ENCODE measurements around the gene PARP16.
"Not testable (repeated sequence)": the region's sequence is repeated elsewhere in the genome, so short reads cannot be mapped to it uniquely, and the experiment has no call there.

Gene PARP16

DNA sequence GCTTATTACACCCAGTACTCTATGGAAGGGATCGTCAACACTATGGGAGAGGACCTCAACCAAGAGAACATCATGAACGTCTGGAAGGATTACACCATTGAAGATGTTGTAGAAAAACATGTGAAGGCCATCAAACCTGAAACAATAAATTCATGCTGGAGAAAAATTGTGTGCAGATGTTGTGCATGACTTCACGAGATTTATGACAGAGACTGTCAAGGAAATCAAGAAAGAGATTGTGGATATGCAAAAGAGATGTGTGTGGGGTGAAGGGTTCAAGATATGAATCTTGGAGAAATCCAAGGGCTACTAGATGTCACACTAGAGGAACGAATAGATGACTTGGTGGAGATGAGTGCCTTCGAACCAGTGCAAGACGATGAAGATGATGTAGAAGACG is 3.5 kb upstream of the PARP16 start:
- no peaks in the 10 kb centered on the region for H3K9me3 ChIP-seq (ENCODE audit: insufficient read depth, low read depth, low read length)
- peaks cover 24% of the 10 kb centered on the region for H3K27me3 ChIP-seq (ENCODE audit: insufficient read depth, low read length)
- no peak overlapping the region for H3K9ac ChIP-seq (ENCODE audit: low read depth, low read length)
- H3K4me3 ChIP-seq (ENCODE audit: low read length) = no peak overlapping the region
- no peak overlapping the region for H3K27ac ChIP-seq (ENCODE audit: low read length)
- no peaks in the 10 kb centered on the region for H3K36me3 ChIP-seq (ENCODE audit: insufficient read depth, low read depth, low read length)
- peaks cover 10% of the 10 kb centered on the region; the same call in 1 of the 2 replicates for H3K4me1 ChIP-seq (ENCODE audit: insufficient read depth, low read length)

DNA sequence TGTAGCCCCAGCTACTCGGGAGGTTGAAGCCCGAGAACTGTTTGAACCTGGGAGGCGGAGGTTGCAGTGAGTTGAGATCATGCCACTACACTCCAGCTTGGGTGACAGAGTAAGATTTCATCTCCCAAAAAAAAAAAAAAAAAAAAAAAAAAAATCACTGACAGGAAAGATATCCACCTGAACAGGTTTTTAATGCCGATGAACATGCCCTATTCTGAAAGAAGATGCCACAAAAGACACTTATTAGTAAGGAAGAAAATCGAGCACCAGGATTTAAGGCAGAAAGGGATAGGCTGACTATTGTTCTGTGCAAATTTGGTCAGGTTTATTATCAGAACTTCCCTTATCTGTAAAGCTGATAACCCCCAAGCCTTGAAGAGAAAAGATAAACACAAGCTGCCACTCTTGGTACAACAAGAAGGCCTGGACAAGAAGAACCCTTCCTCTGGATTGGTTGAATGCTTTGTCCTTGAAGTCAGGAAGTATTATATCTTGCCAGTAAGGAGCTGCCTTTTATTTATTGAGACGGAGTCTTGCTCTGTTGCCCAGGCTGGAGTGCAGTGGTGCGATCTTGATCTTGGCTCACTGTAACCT is 2.7 kb upstream of the PARP16 start:
- peaks cover 10% of the 10 kb centered on the region; the same call in 1 of the 2 replicates for H3K4me1 ChIP-seq (ENCODE audit: insufficient read depth, low read length)
- H3K27ac ChIP-seq (ENCODE audit: low read length) = no peak overlapping the region
- no peaks in the 10 kb centered on the region for H3K36me3 ChIP-seq (ENCODE audit: insufficient read depth, low read depth, low read length)
- no peak overlapping the region for H3K4me3 ChIP-seq (ENCODE audit: low read length)
- no peaks in the 10 kb centered on the region for H3K9me3 ChIP-seq (ENCODE audit: insufficient read depth, low read depth, low read length)
- H3K27me3 ChIP-seq (ENCODE audit: insufficient read depth, low read length) = peaks cover 26% of the 10 kb centered on the region
- no peak overlapping the region for H3K9ac ChIP-seq (ENCODE audit: low read depth, low read length)

DNA sequence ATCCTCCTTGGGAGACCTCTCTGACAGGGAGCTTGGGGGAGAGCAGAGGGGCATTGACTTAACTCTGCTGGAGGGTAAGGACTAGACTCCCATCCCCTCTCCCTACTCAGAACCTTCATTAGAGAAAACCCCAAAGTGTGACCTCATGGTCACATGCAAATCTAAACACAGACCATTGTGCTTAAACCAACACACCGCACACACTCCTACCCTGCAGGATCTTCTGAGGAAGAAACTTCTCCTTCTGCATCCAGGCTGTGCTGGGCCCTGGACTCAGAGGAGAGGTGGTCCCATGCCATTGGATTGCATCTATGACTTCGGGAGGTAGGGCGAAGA is 805 bp upstream of the PARP16 start:
- Histone ChIP-seq H3K27me3 (ENCODE audit: insufficient read depth, low read length) (peaks cover 26% of the 10 kb centered on the region), H3K4me3 (ENCODE audit: low read length) (peak overlapping the region; percentile 76; the same call in 1 of the 2 replicates), H3K4me1 (ENCODE audit: insufficient read depth, low read length) (peaks cover 10% of the 10 kb centered on the region; the same call in 1 of the 2 replicates), H3K36me3 (ENCODE audit: insufficient read depth, low read depth, low read length) (no peaks in the 10 kb centered on the region), H3K9me3 (ENCODE audit: insufficient read depth, low read depth, low read length) (no peaks in the 10 kb centered on the region), H3K9ac (ENCODE audit: low read depth, low read length) (peak overlapping the region; percentile 45; the same call in 1 of the 2 replicates), H3K27ac (ENCODE audit: low read length) (no peak overlapping the region)

DNA sequence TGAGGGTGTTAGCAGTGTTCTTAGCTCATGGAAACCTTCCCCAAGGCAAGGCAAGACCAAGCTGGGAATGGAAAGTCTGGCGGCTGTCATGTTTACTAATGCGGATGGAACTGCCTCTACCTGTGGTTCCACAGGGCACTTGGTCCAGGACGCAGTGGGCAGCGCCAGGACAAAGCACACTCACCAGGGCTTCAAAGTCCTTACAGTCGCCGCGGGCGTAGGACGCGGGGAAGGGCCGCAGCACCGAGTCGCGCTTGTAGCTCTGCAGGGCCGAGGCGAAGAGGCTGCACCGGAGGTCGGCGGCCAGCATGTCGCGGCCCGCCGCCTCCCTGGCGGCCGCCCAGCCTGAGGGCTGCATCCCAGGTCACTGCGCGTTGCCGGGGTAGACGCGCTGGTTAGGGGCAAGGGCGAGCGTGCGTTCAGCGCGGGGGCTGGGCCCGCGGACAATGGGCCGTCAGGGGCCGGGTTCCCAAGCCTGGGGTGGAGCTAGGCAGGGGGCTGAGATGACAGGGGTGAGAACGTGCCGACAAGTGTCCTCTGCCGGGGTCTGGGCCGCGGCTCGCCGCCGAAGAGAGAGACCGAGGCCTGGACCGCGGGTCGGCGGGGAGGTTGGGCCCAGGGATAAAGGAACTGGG is 497 bp downstream of the PARP16 start:
- H3K4me1 ChIP-seq (ENCODE audit: insufficient read depth, low read length) = peaks cover 10% of the 10 kb centered on the region; the same call in 1 of the 2 replicates
- H3K27ac ChIP-seq (ENCODE audit: low read length) = no peak overlapping the region
- peaks cover 26% of the 10 kb centered on the region for H3K27me3 ChIP-seq (ENCODE audit: insufficient read depth, low read length)
- H3K9ac ChIP-seq (ENCODE audit: low read depth, low read length) = peak overlapping the region; percentile 70
- H3K4me3 ChIP-seq (ENCODE audit: low read length) = peak overlapping the region; percentile 76
- no peaks in the 10 kb centered on the region for H3K36me3 ChIP-seq (ENCODE audit: insufficient read depth, low read depth, low read length)
- no peaks in the 10 kb centered on the region for H3K9me3 ChIP-seq (ENCODE audit: insufficient read depth, low read depth, low read length)

DNA sequence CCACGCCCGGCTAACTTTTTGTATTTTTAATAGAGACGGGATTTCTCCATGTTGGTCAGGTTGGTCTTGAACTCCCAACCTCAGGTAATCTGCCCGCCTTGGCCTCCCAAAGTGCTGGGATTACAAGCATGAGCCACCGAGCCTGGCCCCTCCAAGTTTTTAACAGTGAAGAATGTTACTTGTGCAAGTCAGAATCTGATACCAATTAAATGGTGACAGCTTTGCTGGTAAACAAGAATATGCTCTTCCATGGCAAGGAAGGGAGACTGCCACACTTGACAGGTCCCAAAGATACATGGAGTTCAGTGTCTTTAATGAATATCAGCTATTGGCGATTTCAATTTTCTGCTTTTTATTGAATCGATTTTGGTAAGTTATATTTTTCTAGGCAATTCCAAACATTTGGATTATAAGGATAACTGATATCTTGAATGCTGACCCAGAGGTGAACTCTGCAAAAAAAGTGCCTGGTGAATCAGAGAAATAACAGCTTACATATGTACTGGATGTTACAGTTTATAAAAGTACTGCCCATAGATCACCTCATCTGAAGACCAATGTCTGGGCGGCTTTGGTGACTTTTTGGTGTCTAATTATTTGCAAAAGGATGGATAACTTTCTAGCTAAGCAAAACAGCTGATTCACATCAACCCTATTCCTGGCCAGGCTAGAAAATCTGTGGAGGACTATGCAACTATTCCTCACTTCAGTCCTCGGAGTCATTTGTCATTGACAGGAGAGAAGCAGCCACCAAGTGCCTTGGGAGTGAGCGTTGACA is 1.2 kb downstream of the PARP16 start:
- no peaks in the 10 kb centered on the region for H3K36me3 ChIP-seq (ENCODE audit: insufficient read depth, low read depth, low read length)
- peaks cover 26% of the 10 kb centered on the region for H3K27me3 ChIP-seq (ENCODE audit: insufficient read depth, low read length)
- peak overlapping the region; percentile 76 for H3K4me3 ChIP-seq (ENCODE audit: low read length)
- H3K9me3 ChIP-seq (ENCODE audit: insufficient read depth, low read depth, low read length) = no peaks in the 10 kb centered on the region
- peaks cover 10% of the 10 kb centered on the region; the same call in 1 of the 2 replicates for H3K4me1 ChIP-seq (ENCODE audit: insufficient read depth, low read length)
- H3K27ac ChIP-seq (ENCODE audit: low read length) = no peak overlapping the region
- H3K9ac ChIP-seq (ENCODE audit: low read depth, low read length) = peak overlapping the region; percentile 70; the same call in 1 of the 2 replicates

DNA sequence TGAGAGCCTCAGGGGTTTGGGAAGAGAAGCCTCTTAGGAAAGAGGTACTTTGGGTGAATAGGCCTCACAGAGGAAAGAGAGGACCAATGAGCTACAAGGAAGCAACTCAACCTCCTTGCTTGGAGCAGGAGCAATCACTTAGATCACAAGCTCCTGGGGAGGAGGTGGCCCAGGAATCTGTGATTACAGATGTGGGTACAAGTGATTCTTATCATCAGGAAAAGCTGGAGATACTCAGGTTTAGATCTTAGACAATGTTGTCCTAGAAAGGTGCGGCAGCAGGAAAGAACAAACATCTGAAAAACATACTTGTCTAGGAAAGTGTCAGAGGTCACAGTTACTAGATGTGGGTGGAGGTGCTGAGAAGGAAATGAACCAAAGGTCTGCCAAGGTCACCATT is 8.2 kb downstream of the PARP16 start:
- Histone ChIP-seq H3K27ac (ENCODE audit: low read length) (no peak overlapping the region), H3K9me3 (ENCODE audit: insufficient read depth, low read depth, low read length) (no peaks in the 10 kb centered on the region), H3K9ac (ENCODE audit: low read depth, low read length) (no peak overlapping the region), H3K36me3 (ENCODE audit: insufficient read depth, low read depth, low read length) (no peaks in the 10 kb centered on the region), H3K4me1 (ENCODE audit: insufficient read depth, low read length) (no peaks in the 10 kb centered on the region), H3K27me3 (ENCODE audit: insufficient read depth, low read length) (no peaks in the 10 kb centered on the region), H3K4me3 (ENCODE audit: low read length) (no peak overlapping the region)

DNA sequence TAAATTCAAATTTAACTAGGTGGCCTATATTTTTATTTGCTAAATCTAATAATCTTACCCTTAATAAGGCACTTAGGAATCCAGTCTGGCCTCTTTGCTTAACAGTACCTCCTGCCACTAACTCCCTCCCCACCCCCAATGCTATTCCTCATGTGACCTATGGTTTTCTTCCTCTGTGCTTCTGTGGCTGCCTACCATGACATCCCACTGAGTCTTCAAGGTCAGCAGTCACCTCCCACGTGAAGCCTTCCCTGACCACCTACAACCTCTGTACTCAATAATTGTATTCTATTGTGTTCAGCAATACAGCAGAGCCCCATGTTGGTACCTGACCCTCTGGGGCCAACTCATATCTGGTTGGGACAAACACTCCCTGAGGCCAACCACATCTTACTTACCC is 9.7 kb downstream of the PARP16 start:
- Histone ChIP-seq H3K36me3 (ENCODE audit: insufficient read depth, low read depth, low read length) (no peaks in the 10 kb centered on the region), H3K9me3 (ENCODE audit: insufficient read depth, low read depth, low read length) (no peaks in the 10 kb centered on the region), H3K9ac (ENCODE audit: low read depth, low read length) (no peak overlapping the region)

DNA sequence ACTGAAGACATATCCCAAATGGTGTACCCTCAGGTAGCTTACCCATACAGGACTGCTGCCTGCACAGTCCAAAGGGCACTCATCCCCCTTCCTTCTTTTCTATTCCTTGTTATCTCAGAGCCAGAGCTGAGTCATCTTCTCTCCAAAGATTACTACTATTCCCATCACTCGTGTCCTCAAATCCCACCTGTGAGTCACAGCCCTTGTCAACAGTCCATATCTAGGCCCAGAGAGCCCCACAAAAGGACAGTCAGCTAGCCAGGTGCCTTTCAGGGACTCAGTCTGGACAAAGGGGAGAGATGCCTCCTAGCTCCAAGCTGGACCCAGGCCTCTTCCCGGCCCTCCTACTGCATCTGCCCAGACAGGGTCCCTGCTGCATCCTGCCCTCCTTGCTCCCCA is 11.0 kb downstream of the PARP16 start:
- no peak overlapping the region for H3K9ac ChIP-seq (ENCODE audit: low read depth, low read length)
- H3K4me1 ChIP-seq (ENCODE audit: insufficient read depth, low read length) = 0 out of 2 replicates have a peak, but pooled peaks cover under 1% of the 10 kb centered on the region
- H3K4me3 ChIP-seq (ENCODE audit: low read length) = no peak overlapping the region
- no peak overlapping the region for H3K27ac ChIP-seq (ENCODE audit: low read length)
- H3K9me3 ChIP-seq (ENCODE audit: insufficient read depth, low read depth, low read length) = no peaks in the 10 kb centered on the region
- no peaks in the 10 kb centered on the region for H3K27me3 ChIP-seq (ENCODE audit: insufficient read depth, low read length)
- H3K36me3 ChIP-seq (ENCODE audit: insufficient read depth, low read depth, low read length) = no peaks in the 10 kb centered on the region

More for the DNA sequence above, 9.7 kb downstream of the PARP16 start:
- Histone ChIP-seq H3K4me3 (ENCODE audit: low read length) (no peak overlapping the region), H3K4me1 (ENCODE audit: insufficient read depth, low read length) (no peaks in the 10 kb centered on the region), H3K27ac (ENCODE audit: low read length) (no peak overlapping the region), H3K27me3 (ENCODE audit: insufficient read depth, low read length) (no peaks in the 10 kb centered on the region)

DNA sequence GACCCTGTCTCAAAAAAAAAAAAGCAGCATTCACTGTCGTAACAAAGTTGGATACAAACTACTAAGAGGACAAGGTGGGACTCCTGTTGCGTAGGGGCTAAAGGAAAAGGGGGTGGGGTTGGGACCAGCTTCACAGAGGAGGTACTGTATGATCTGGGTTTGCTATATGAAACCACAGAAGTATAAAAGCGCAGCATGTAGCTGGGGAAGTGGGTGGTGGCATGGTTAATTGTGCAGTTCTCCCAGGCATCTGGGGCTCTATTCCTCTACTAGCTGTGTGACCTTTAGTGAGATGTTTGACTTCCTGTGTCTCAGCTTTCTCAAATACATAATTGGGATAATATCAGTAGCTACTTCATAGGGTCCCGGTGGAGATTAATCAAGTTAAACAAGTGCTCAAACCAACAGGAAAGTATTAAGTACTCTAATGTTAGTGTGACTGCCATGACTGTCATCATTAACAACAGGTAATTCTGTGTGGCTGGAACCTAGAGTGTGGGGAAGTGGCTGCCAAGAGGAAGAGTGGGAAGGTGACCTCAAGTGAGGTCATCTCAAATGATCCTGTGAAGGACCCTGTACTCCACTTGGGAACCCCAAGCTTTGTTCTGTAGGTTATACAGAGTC is 11.5 kb downstream of the PARP16 start:
- Histone ChIP-seq H3K27ac (ENCODE audit: low read length) (no peak overlapping the region), H3K36me3 (ENCODE audit: insufficient read depth, low read depth, low read length) (no peaks in the 10 kb centered on the region), H3K9ac (ENCODE audit: low read depth, low read length) (no peak overlapping the region), H3K4me1 (ENCODE audit: insufficient read depth, low read length) (0 out of 2 replicates have a peak, but pooled peaks cover 2% of the 10 kb centered on the region), H3K27me3 (ENCODE audit: insufficient read depth, low read length) (no peaks in the 10 kb centered on the region), H3K9me3 (ENCODE audit: insufficient read depth, low read depth, low read length) (no peaks in the 10 kb centered on the region), H3K4me3 (ENCODE audit: low read length) (no peak overlapping the region)

DNA sequence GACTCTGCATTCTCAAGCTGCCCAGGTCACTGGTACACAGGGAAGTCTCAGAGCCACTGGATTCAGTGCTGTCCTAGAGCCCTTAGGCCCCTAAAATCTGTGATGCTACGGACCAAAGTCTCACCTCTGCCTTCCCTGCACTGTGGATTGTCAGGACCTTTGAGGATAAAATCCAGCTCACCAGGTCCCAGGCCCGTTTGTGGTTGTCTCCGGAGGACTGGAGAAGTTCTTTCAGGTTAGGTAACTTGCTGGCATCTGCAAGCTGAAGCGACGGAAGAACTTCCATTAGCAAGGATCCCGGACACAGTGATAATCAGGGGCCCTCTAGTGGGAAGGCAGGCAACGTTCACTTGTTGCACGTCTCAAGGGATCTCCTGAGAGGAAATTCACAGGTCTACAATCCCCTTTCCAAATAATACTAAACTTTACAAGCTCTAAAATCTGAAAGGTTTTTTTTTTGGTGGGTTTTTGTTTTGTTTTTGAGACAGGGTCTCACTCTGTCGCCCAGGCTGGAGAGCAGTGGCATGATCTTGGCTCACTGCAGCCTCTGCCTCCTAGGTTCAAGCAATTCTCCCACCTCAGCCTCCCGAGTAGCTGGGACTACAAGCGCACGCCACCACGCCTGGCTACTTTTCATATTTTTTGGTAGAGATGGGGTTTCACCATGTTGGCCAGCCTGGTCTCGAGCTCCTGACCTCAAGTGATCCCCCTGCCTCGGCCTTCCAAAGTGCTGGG is 15.7 kb downstream of the PARP16 start:
- not testable (repeated sequence) for H3K4me1 ChIP-seq (ENCODE audit: insufficient read depth, low read length); H3K9me3 ChIP-seq (ENCODE audit: insufficient read depth, low read depth, low read length)

DNA sequence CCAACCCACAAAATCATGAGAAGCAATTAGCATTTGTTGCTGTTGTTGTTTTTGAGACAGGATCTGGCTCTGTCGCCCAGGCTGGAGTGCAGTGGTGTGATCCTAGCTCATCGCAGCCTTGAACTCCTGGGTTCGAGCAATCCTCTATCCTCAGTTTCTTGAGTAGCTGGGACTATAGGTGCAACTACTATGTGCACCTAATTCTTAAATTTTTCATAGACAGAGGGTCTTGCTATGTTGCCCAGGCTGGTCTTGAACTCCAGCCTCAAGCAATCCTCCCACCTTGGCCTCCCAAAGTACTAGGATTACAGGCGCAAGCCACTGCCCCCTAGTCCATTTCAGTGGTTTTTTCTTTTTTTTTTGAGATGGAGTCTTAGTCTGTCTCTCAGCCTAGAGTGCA is 18.3 kb downstream of the PARP16 start:
- no peaks in the 10 kb centered on the region for H3K27me3 ChIP-seq (ENCODE audit: insufficient read depth, low read length)
- peaks cover 15% of the 10 kb centered on the region; the same call in 1 of the 2 replicates for H3K4me1 ChIP-seq (ENCODE audit: insufficient read depth, low read length)
- no peaks in the 10 kb centered on the region for H3K9me3 ChIP-seq (ENCODE audit: insufficient read depth, low read depth, low read length)
- H3K4me3 ChIP-seq (ENCODE audit: low read length) = no peak overlapping the region
- no peak overlapping the region for H3K9ac ChIP-seq (ENCODE audit: low read depth, low read length)
- no peaks in the 10 kb centered on the region for H3K36me3 ChIP-seq (ENCODE audit: insufficient read depth, low read depth, low read length)
- H3K27ac ChIP-seq (ENCODE audit: low read length) = no peak overlapping the region

More for the DNA sequence above, 15.7 kb downstream of the PARP16 start:
- H3K9ac ChIP-seq (ENCODE audit: low read depth, low read length); H3K27me3 ChIP-seq (ENCODE audit: insufficient read depth, low read length); H3K27ac ChIP-seq (ENCODE audit: low read length); H3K4me3 ChIP-seq (ENCODE audit: low read length); H3K36me3 ChIP-seq (ENCODE audit: insufficient read depth, low read depth, low read length): not testable (repeated sequence)
